ENCODE measurements around the gene MTFR1L. TPM values are rescaled to one million over a fixed set of nuclear protein-coding genes. Genes with fewer than 3 reads are reported as not detected.

The MTFR1L gene
- polyA plus RNA-seq, 1 donor (not counting 4 experiments of a cell fraction or from before 2014, with no cell fraction given), result 31.6 TPM

GRCh38 chr1:25808481-25809244 is 11.1 kb upstream of the MTFR1L start:
- TF ChIP-seq EZH2 (IDR thresholded peaks at IDR 0.05; ENCODE audit: low read length), result no peak
- TF ChIP-seq, protein P1, sequence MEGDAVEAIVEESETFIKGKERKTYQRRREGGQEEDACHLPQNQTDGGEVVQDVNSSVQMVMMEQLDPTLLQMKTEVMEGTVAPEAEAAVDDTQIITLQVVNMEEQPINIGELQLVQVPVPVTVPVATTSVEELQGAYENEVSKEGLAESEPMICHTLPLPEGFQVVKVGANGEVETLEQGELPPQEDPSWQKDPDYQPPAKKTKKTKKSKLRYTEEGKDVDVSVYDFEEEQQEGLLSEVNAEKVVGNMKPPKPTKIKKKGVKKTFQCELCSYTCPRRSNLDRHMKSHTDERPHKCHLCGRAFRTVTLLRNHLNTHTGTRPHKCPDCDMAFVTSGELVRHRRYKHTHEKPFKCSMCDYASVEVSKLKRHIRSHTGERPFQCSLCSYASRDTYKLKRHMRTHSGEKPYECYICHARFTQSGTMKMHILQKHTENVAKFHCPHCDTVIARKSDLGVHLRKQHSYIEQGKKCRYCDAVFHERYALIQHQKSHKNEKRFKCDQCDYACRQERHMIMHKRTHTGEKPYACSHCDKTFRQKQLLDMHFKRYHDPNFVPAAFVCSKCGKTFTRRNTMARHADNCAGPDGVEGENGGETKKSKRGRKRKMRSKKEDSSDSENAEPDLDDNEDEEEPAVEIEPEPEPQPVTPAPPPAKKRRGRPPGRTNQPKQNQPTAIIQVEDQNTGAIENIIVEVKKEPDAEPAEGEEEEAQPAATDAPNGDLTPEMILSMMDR (optimal IDR thresholded peaks at IDR 0.05 in 1 of 3, IDR thresholded peaks at IDR 0.05 in 1 of 3, conservative IDR thresholded peaks at IDR 0.05 in 1 of 3; ENCODE audit: extremely low read depth in 1 of 3, insufficient read depth in 2 of 3, low read length in 3 of 3), result no peak
- Histone ChIP-seq H3K79me2 (ENCODE audit: control insufficient read depth, insufficient read depth, low read length) (no peaks in the 10 kb centered on the region), H3K4me3 (ENCODE audit: control insufficient read depth in 2 of 3, extremely low read depth in 1 of 3, insufficient read depth in 2 of 3, low read depth in 1 of 3, low read length in 3 of 3) (no peak overlapping the region), H3K9me3 (ENCODE audit: control insufficient read depth, low read depth, low read length) (no peaks in the 10 kb centered on the region), H3K9ac (ENCODE audit: control insufficient read depth, extremely low read depth, insufficient read depth, low read length) (no peak overlapping the region), H3K4me2 (ENCODE audit: control insufficient read depth, extremely low read depth, insufficient read depth, low read depth, low read length) (no peak overlapping the region), H3K36me3 (ENCODE audit: control insufficient read depth in 2 of 2, extremely low read depth in 1 of 2, insufficient read depth in 2 of 2, low read length in 2 of 2) (peaks cover 23 to 24% of the 10 kb centered on the region in 2 experiments), H3K4me1 (ENCODE audit: control insufficient read depth, extremely low read depth, insufficient read depth, low read length) (no peaks in the 10 kb centered on the region), H3K9me1 (ENCODE audit: control insufficient read depth, extremely low read depth, insufficient read depth, low read length) (no peaks in the 10 kb centered on the region), H2AFZ (ENCODE audit: control insufficient read depth, low read length) (no peak overlapping the region), H3K27ac (ENCODE audit: control insufficient read depth, insufficient read depth, low read length) (no peak overlapping the region), H3K27me3 (ENCODE audit: control insufficient read depth, extremely low read depth, insufficient read depth, low read length) (no peaks in the 10 kb centered on the region), H4K20me1 (ENCODE audit: control insufficient read depth, extremely low read depth, insufficient read depth, low read length) (no peaks in the 10 kb centered on the region)
- dilution Hi-C loops (cut with MboI; ENCODE audit: extremely low pct_ligation_motif_present, low sequenced_read_pairs), result no loop called here
- DNase-seq (ENCODE audit: low read depth, low spot score) (no peak), FAIRE-seq (no peak)

- DNase-seq (ENCODE audit: low read depth, low spot score) (no peak), FAIRE-seq (no peak)
- H3K9ac ChIP-seq (ENCODE audit: control insufficient read depth, extremely low read depth, insufficient read depth, low read length), result no peak overlapping the region
- H3K4me1 ChIP-seq (ENCODE audit: control insufficient read depth, extremely low read depth, insufficient read depth, low read length), result no peaks in the 10 kb centered on the region
- no peaks in the 10 kb centered on the region for H3K27me3 ChIP-seq (ENCODE audit: control insufficient read depth, extremely low read depth, insufficient read depth, low read length)
- no peaks in the 10 kb centered on the region for H3K79me2 ChIP-seq (ENCODE audit: control insufficient read depth, insufficient read depth, low read length)
- no peak overlapping the region for H2AFZ ChIP-seq (ENCODE audit: control insufficient read depth, low read length)
- H3K36me3 ChIP-seq (ENCODE audit: control insufficient read depth in 2 of 2, extremely low read depth in 1 of 2, insufficient read depth in 2 of 2, low read length in 2 of 2), result peaks cover 24 to 29% of the 10 kb centered on the region in 2 experiments
- dilution Hi-C loops (cut with MboI; ENCODE audit: extremely low pct_ligation_motif_present, low sequenced_read_pairs), result no loop called here
- no peak overlapping the region for H3K27ac ChIP-seq (ENCODE audit: control insufficient read depth, insufficient read depth, low read length)
- no peak overlapping the region for H3K4me3 ChIP-seq (ENCODE audit: control insufficient read depth in 2 of 3, extremely low read depth in 1 of 3, insufficient read depth in 2 of 3, low read depth in 1 of 3, low read length in 3 of 3)
- H3K9me3 ChIP-seq (ENCODE audit: control insufficient read depth, low read depth, low read length), result no peaks in the 10 kb centered on the region
- no peak overlapping the region for H3K4me2 ChIP-seq (ENCODE audit: control insufficient read depth, extremely low read depth, insufficient read depth, low read depth, low read length)
- no peaks in the 10 kb centered on the region for H4K20me1 ChIP-seq (ENCODE audit: control insufficient read depth, extremely low read depth, insufficient read depth, low read length)
- no peaks in the 10 kb centered on the region for H3K9me1 ChIP-seq (ENCODE audit: control insufficient read depth, extremely low read depth, insufficient read depth, low read length)
- TF ChIP-seq EZH2 (IDR thresholded peaks at IDR 0.05; ENCODE audit: low read length), result no peak
These were observed 10.3 kb upstream of the MTFR1L start for GRCh38 chr1:25809283-25809926.
